ENCODE data around the gene TSPAN14.

TSPAN14 gene

GRCh38 chr10:80447436-80448190, 6.5 kb upstream of the TSPAN14 start:
- in situ Hi-C loops (cut with MboI; ENCODE audit: low pct_unique_long_range_greater_than_20kb, low sequenced_read_pairs, unreplicated experiment), result loop anchor here (5.0 kb wide), 1 partner anchor 55 kb away; no protein-coding TSS in a partner anchor
- TF ChIP-seq CTCF (IDR thresholded peaks at IDR 0.05; ENCODE audit: extremely low read depth, insufficient read depth, missing control alignments), result no peak
- no peak for DNase-seq (ENCODE audit: low spot score)

- no peak for DNase-seq (ENCODE audit: low spot score)
- no peak for TF ChIP-seq CTCF (IDR thresholded peaks at IDR 0.05; ENCODE audit: extremely low read depth, insufficient read depth, missing control alignments)
- in situ Hi-C loops (cut with MboI; ENCODE audit: low pct_unique_long_range_greater_than_20kb, low sequenced_read_pairs, unreplicated experiment), result loop anchor here (5.0 kb wide), 1 partner anchor 54 kb away; no protein-coding TSS in a partner anchor
Observed at GRCh38 chr10:80448209-80448942, 5.7 kb upstream of the TSPAN14 start.

GRCh38 chr10:80449520-80449919, 4.6 kb upstream of the TSPAN14 start:
- no peak for TF ChIP-seq CTCF (IDR thresholded peaks at IDR 0.05; ENCODE audit: extremely low read depth, insufficient read depth, missing control alignments)
- DNase-seq (ENCODE audit: low spot score), result no peak
- in situ Hi-C loops (cut with MboI; ENCODE audit: low pct_unique_long_range_greater_than_20kb, low sequenced_read_pairs, unreplicated experiment), result loop anchor here (5.0 kb wide), 1 partner anchor 53 kb away; no protein-coding TSS in a partner anchor

GRCh38 chr10:80451132-80451531, 3.0 kb upstream of the TSPAN14 start:
- TF ChIP-seq CTCF (IDR thresholded peaks at IDR 0.05; ENCODE audit: extremely low read depth, insufficient read depth, missing control alignments), result no peak
- DNase-seq (ENCODE audit: low spot score), result no peak
- in situ Hi-C loops (cut with MboI; ENCODE audit: low pct_unique_long_range_greater_than_20kb, low sequenced_read_pairs, unreplicated experiment), result no loop called here

GRCh38 chr10:80452069-80452468, 2.0 kb upstream of the TSPAN14 start:
- in situ Hi-C loops (cut with MboI; ENCODE audit: low pct_unique_long_range_greater_than_20kb, low sequenced_read_pairs, unreplicated experiment), result no loop called here

GRCh38 chr10:80452640-80453039, 1.5 kb upstream of the TSPAN14 start:
- in situ Hi-C loops (cut with MboI; ENCODE audit: low pct_unique_long_range_greater_than_20kb, low sequenced_read_pairs, unreplicated experiment), result no loop called here
- DNase-seq (ENCODE audit: low spot score), result no peak

More at GRCh38 chr10:80452069-80452468, 2.0 kb upstream of the TSPAN14 start:
- TF ChIP-seq CTCF (IDR thresholded peaks at IDR 0.05; ENCODE audit: extremely low read depth, insufficient read depth, missing control alignments), result no peak
- DNase-seq (ENCODE audit: low spot score), result no peak

More at GRCh38 chr10:80452640-80453039, 1.5 kb upstream of the TSPAN14 start:
- TF ChIP-seq CTCF (IDR thresholded peaks at IDR 0.05; ENCODE audit: extremely low read depth, insufficient read depth, missing control alignments), result no peak
